ENCODE measurements around the gene CBLN1.
"Not testable (repeated sequence)": the region's sequence is repeated elsewhere in the genome, so short reads cannot be mapped to it uniquely, and the experiment has no call there.

The CBLN1 gene

GRCh38 chr16:49236216-49236615, 45.4 kb downstream of the CBLN1 start:
- no peak overlapping the region for H3K4me3 ChIP-seq (ENCODE audit: control insufficient read depth, low read depth, low read length)
- TF ChIP-seq, protein P1, sequence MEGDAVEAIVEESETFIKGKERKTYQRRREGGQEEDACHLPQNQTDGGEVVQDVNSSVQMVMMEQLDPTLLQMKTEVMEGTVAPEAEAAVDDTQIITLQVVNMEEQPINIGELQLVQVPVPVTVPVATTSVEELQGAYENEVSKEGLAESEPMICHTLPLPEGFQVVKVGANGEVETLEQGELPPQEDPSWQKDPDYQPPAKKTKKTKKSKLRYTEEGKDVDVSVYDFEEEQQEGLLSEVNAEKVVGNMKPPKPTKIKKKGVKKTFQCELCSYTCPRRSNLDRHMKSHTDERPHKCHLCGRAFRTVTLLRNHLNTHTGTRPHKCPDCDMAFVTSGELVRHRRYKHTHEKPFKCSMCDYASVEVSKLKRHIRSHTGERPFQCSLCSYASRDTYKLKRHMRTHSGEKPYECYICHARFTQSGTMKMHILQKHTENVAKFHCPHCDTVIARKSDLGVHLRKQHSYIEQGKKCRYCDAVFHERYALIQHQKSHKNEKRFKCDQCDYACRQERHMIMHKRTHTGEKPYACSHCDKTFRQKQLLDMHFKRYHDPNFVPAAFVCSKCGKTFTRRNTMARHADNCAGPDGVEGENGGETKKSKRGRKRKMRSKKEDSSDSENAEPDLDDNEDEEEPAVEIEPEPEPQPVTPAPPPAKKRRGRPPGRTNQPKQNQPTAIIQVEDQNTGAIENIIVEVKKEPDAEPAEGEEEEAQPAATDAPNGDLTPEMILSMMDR (IDR thresholded peaks at IDR 0.05; ENCODE audit: control insufficient read depth, insufficient read depth, low read depth, low read length, missing control alignments): no peak
- DNase-seq (ENCODE audit: low read depth): no peak

DNA sequence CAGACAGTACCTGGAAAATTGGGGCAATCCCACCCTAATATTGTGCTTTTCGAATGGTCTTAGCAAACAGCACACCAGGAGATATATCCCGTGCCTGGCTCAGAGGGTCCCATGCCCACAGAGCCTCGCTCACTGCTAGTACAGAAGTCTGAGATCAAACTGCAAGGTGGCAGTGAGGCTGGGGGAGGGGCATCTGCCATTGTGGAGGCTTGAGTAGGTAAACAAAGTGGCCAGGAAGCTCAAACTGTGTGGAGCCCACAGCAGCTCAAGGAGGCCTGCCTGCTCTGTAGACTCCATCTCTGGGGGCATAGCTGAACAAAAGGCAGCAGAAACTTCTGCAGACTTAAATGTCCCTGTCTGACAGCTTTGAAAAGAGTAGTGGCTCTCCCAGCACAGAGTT, 53.3 kb downstream of the CBLN1 start:
- H3K4me3 ChIP-seq (ENCODE audit: control insufficient read depth, low read depth, low read length); DNase-seq (ENCODE audit: low read depth): not testable (repeated sequence)

Measured in AG09309 (cell line).